GM23338 (cell line): Measurements from ENCODE around the gene NUTF2.
"Not testable (repeated sequence)": the region's sequence is repeated elsewhere in the genome, so short reads cannot be mapped to it uniquely, and the experiment has no call there.

Source experiments
- CREB1 ChIP-seq: fragments of 250-450 bp; sonication (Bioruptor Pico); IDR thresholded peaks from 2 replicates; pipeline ENCODE4 v1.5.0; 2020; ENCODE audit warnings: low read depth, mild to moderate bottlenecking, moderate library complexity
- EZH2 ChIP-seq: fragments of 200-600 bp; sonication (generic); IDR thresholded peaks from one replicate; pipeline ENCODE4 v1.8.0; 2017; ENCODE audit warnings: antibody characterized with exemption, mild to moderate bottlenecking, low read depth; ENCODE audit not compliant: unreplicated experiment
- EZH2phosphoT487 ChIP-seq: fragments of 200-600 bp; sonication (generic); IDR thresholded peaks from one replicate; pipeline ENCODE4 v1.8.1; 2018; ENCODE audit warnings: antibody characterized with exemption; ENCODE audit not compliant: unreplicated experiment
- TF ChIP-seq, protein P1 (sequence below), 2 experiments: fragments of 200-600 bp in 1 of 2; sonication (generic) in 1 of 2; conservative IDR thresholded peaks; 2 replicates each; pipeline versions ENCODE4 v1.5.1 to v1.6.1; 2016 to 2017; ENCODE audit warnings: antibody characterized with exemption in 2 of 2, low read depth in 2 of 2, mild to moderate bottlenecking in 2 of 2, moderate library complexity in 1 of 2
- TF ChIP-seq, protein P2 (sequence below): IDR thresholded peaks from one replicate; pipeline ENCODE4 v1.6.1; 2018; ENCODE audit warnings: antibody characterized with exemption; ENCODE audit not compliant: unreplicated experiment
- TF ChIP-seq, protein P3 (sequence below): fragments of 250-450 bp; sonication (Bioruptor Pico); IDR thresholded peaks from 2 replicates; pipeline ENCODE4 v1.5.0; 2020; ENCODE audit warnings: mild to moderate bottlenecking, moderate library complexity

DNA sequence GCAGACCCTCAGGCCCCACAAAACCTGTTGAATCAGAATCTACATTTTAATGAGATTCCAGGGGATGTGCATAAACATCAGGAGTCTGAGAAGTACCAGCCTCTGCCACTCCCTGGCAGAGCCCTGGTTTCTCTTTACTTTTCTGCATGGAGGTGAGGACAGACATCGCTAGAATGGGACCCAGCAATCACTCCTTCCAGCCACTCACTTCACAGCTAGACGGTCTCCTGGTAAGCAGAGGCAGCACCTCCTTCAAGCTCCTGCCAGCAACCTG lies 68.7 kb downstream of the NUTF2 start:
- TF ChIP-seq, protein P1, sequence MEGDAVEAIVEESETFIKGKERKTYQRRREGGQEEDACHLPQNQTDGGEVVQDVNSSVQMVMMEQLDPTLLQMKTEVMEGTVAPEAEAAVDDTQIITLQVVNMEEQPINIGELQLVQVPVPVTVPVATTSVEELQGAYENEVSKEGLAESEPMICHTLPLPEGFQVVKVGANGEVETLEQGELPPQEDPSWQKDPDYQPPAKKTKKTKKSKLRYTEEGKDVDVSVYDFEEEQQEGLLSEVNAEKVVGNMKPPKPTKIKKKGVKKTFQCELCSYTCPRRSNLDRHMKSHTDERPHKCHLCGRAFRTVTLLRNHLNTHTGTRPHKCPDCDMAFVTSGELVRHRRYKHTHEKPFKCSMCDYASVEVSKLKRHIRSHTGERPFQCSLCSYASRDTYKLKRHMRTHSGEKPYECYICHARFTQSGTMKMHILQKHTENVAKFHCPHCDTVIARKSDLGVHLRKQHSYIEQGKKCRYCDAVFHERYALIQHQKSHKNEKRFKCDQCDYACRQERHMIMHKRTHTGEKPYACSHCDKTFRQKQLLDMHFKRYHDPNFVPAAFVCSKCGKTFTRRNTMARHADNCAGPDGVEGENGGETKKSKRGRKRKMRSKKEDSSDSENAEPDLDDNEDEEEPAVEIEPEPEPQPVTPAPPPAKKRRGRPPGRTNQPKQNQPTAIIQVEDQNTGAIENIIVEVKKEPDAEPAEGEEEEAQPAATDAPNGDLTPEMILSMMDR (conservative IDR thresholded peaks at IDR 0.05; ENCODE audit: low read depth in 2 of 2) = not testable (repeated sequence)
- not testable (repeated sequence) for TF ChIP-seq CREB1 (CRISPR knock-in tag); EZH2phosphoT487; EZH2
- TF ChIP-seq, protein P2, sequence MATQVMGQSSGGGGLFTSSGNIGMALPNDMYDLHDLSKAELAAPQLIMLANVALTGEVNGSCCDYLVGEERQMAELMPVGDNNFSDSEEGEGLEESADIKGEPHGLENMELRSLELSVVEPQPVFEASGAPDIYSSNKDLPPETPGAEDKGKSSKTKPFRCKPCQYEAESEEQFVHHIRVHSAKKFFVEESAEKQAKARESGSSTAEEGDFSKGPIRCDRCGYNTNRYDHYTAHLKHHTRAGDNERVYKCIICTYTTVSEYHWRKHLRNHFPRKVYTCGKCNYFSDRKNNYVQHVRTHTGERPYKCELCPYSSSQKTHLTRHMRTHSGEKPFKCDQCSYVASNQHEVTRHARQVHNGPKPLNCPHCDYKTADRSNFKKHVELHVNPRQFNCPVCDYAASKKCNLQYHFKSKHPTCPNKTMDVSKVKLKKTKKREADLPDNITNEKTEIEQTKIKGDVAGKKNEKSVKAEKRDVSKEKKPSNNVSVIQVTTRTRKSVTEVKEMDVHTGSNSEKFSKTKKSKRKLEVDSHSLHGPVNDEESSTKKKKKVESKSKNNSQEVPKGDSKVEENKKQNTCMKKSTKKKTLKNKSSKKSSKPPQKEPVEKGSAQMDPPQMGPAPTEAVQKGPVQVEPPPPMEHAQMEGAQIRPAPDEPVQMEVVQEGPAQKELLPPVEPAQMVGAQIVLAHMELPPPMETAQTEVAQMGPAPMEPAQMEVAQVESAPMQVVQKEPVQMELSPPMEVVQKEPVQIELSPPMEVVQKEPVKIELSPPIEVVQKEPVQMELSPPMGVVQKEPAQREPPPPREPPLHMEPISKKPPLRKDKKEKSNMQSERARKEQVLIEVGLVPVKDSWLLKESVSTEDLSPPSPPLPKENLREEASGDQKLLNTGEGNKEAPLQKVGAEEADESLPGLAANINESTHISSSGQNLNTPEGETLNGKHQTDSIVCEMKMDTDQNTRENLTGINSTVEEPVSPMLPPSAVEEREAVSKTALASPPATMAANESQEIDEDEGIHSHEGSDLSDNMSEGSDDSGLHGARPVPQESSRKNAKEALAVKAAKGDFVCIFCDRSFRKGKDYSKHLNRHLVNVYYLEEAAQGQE = not testable (repeated sequence)
- TF ChIP-seq, protein P3, sequence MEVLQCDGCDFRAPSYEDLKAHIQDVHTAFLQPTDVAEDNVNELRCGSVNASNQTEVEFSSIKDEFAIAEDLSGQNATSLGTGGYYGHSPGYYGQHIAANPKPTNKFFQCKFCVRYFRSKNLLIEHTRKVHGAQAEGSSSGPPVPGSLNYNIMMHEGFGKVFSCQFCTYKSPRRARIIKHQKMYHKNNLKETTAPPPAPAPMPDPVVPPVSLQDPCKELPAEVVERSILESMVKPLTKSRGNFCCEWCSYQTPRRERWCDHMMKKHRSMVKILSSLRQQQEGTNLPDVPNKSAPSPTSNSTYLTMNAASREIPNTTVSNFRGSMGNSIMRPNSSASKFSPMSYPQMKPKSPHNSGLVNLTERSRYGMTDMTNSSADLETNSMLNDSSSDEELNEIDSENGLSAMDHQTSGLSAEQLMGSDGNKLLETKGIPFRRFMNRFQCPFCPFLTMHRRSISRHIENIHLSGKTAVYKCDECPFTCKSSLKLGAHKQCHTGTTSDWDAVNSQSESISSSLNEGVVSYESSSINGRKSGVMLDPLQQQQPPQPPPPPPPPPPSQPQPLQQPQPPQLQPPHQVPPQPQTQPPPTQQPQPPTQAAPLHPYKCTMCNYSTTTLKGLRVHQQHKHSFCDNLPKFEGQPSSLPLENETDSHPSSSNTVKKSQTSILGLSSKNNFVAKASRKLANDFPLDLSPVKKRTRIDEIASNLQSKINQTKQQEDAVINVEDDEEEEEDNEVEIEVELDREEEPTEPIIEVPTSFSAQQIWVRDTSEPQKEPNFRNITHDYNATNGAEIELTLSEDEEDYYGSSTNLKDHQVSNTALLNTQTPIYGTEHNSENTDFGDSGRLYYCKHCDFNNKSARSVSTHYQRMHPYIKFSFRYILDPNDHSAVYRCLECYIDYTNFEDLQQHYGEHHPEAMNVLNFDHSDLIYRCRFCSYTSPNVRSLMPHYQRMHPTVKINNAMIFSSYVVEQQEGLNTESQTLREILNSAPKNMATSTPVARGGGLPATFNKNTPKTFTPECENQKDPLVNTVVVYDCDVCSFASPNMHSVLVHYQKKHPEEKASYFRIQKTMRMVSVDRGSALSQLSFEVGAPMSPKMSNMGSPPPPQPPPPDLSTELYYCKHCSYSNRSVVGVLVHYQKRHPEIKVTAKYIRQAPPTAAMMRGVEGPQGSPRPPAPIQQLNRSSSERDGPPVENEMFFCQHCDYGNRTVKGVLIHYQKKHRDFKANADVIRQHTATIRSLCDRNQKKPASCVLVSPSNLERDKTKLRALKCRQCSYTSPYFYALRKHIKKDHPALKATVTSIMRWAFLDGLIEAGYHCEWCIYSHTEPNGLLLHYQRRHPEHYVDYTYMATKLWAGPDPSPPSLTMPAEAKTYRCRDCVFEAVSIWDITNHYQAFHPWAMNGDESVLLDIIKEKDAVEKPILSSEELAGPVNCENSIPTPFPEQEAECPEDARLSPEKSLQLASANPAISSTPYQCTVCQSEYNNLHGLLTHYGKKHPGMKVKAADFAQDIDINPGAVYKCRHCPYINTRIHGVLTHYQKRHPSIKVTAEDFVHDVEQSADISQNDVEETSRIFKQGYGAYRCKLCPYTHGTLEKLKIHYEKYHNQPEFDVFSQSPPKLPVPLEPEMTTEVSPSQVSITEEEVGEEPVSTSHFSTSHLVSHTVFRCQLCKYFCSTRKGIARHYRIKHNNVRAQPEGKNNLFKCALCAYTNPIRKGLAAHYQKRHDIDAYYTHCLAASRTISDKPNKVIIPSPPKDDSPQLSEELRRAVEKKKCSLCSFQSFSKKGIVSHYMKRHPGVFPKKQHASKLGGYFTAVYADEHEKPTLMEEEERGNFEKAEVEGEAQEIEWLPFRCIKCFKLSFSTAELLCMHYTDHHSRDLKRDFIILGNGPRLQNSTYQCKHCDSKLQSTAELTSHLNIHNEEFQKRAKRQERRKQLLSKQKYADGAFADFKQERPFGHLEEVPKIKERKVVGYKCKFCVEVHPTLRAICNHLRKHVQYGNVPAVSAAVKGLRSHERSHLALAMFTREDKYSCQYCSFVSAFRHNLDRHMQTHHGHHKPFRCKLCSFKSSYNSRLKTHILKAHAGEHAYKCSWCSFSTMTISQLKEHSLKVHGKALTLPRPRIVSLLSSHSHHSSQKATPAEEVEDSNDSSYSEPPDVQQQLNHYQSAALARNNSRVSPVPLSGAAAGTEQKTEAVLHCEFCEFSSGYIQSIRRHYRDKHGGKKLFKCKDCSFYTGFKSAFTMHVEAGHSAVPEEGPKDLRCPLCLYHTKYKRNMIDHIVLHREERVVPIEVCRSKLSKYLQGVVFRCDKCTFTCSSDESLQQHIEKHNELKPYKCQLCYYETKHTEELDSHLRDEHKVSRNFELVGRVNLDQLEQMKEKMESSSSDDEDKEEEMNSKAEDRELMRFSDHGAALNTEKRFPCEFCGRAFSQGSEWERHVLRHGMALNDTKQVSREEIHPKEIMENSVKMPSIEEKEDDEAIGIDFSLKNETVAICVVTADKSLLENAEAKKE (CRISPR knock-in tag) = not testable (repeated sequence)
